ENCODE results near the gene KCNE1.
A peak's percentile ranks its signal among the peaks of the same experiment; 100 is the strongest.

KCNE1 gene

GRCh38 chr21:34554227-34554626 is 42.2 kb upstream of the KCNE1 start:
- no peak overlapping the region for H3K4me3 ChIP-seq (ENCODE audit: low read length)
- no peak for DNase-seq (ENCODE audit: low read depth)
- no peak for TF ChIP-seq CTCF (conservative IDR thresholded peaks at IDR 0.05; ENCODE audit: low read length)

GRCh38 chr21:34553151-34553952 is 41.3 kb upstream of the KCNE1 start:
- peak overlapping the region; percentile 20 for H3K4me3 ChIP-seq (ENCODE audit: low read length)
- DNase-seq (ENCODE audit: low read depth), result peak; percentile 80
- TF ChIP-seq CTCF (conservative IDR thresholded peaks at IDR 0.05; ENCODE audit: low read length), result no peak

- no peak for TF ChIP-seq CTCF (conservative IDR thresholded peaks at IDR 0.05; ENCODE audit: low read length)
- no peak overlapping the region for H3K4me3 ChIP-seq (ENCODE audit: low read length)
- DNase-seq (ENCODE audit: low read depth), result peak; percentile 25
Observed at GRCh38 chr21:34552360-34553098, 40.5 kb upstream of the KCNE1 start.

GRCh38 chr21:34550182-34550799 is 38.3 kb upstream of the KCNE1 start:
- no peak for TF ChIP-seq CTCF (conservative IDR thresholded peaks at IDR 0.05; ENCODE audit: low read length)
- no peak overlapping the region for H3K4me3 ChIP-seq (ENCODE audit: low read length)
- DNase-seq (ENCODE audit: low read depth), result no peak

- no peak for DNase-seq (ENCODE audit: low read depth)
- TF ChIP-seq CTCF (conservative IDR thresholded peaks at IDR 0.05; ENCODE audit: low read length), result no peak
- no peak overlapping the region for H3K4me3 ChIP-seq (ENCODE audit: low read length)
Observed at GRCh38 chr21:34548781-34549376, 36.9 kb upstream of the KCNE1 start.

GRCh38 chr21:34546542-34546941 is 34.5 kb upstream of the KCNE1 start:
- no peak for DNase-seq (ENCODE audit: low read depth)
- H3K4me3 ChIP-seq (ENCODE audit: low read length), result no peak overlapping the region
- no peak for TF ChIP-seq CTCF (conservative IDR thresholded peaks at IDR 0.05; ENCODE audit: low read length)

Data from AG10803 (cell line).